SJSA1 (cell line): Measurements from ENCODE around the gene DIPK1C. TPM values are rescaled to one million over a fixed set of nuclear protein-coding genes. Genes with fewer than 3 reads are reported as not detected.

Experiments used
- DNase-seq, 2 experiments: peaks; one replicate each; pipeline ENCODE4 v3.0.0-alpha.2; 2015 to 2020; ENCODE audit warnings: low spot score in 2 of 2, low read depth in 1 of 2
- H3K27ac ChIP-seq: fragments of 250-450 bp; sonication (Bioruptor Pico); 2 replicates; pipeline ENCODE4 v1.5.1; 2020; ENCODE audit warnings: mild to moderate bottlenecking, moderate library complexity
- H3K27me3 ChIP-seq: fragments of 250-450 bp; sonication (Bioruptor Pico); replicated peaks from 2 replicates; pipeline ENCODE4 v1.5.1; 2020; ENCODE audit warnings: mild to moderate bottlenecking, moderate library complexity
- H3K36me3 ChIP-seq: fragments of 250-450 bp; sonication (Bioruptor Pico); 2 replicates; pipeline ENCODE4 v1.5.1; 2020; ENCODE audit warnings: mild to moderate bottlenecking
- H3K4me1 ChIP-seq: fragments of 250-450 bp; sonication (Bioruptor Pico); replicated peaks from 2 replicates; pipeline ENCODE4 v1.6.1; 2021; ENCODE audit warnings: mild to moderate bottlenecking
- H3K4me3 ChIP-seq: fragments of 250-450 bp; sonication (Bioruptor Pico); 2 replicates; pipeline ENCODE4 v1.5.1; 2020; ENCODE audit warnings: mild to moderate bottlenecking
- H3K9me3 ChIP-seq: fragments of 250-450 bp; sonication (Bioruptor Pico); replicated peaks from 2 replicates; pipeline ENCODE4 v1.5.1; 2020; ENCODE audit warnings: mild to moderate bottlenecking
- total RNA-seq: library from RNA; depleted of rRNA; stranded (reverse); fragments of >200 nt; shearing (Covaris generic); gene quantifications from 2 replicates; pipeline ENCODE4 v1.2.3, GENCODE V29; 2014

Gene DIPK1C
- total RNA-seq, 1 experiment from 2014 or later, result not detected

DNA sequence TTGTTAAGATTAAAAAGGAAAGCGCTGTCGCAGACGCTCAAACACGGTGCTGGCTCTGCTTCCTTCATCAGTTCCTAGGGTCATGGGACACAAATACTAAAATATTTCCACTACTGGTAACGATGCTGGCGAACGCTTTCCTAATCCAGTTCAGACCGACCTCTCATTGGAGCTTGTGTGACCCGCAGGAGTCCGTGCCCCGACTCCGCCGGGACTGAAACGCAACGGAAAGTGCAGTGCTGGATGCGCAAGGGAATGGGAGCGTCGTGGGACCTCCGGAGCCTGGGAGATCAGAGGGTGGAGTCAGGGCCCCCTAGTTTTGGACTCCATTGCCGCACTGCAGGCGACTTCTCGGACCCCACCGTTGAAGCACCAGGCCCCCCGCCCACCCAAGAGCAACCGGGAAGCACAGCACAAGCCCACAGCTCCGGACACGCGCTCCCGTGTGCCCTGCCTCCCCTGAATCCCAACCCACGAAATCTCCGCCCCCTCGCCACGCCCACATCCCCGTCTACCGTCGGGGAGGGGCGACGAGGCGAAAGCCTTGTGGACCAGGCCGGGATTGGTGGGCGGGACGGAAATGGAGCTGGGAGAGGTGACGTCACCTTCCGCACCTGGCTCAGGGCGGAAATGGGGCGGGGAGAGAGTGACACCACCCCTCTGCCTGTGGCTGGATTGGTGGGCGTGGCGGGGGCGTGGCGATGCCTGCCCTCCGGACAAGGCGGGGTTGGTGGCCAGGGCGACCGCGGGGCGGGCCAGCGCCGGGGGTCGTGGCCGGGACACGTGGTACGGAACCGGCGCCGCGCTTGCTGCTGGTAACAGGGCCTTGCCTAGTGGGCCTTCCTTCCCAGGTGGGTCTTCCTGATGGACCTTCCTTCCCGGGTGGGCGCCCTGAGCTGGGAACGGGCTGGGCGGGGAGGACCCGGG is 38.7 kb upstream of the DIPK1C start, which contains the start of gene CNDP2:
CNDP2 (plus strand) TSS at position 783 of the 927 bp plus-strand sequence. CDS start 3,611 bp downstream, outside the sequence.
- DNase-seq, result peak; percentile 99 to 100
- H3K4me3 ChIP-seq, result peak within 1 kb of the TSS; percentile 86
- H3K4me1 ChIP-seq, result peaks cover 28% of the 10 kb centered on the region
- H3K27ac ChIP-seq, result peak within 1 kb of the TSS; percentile 86
- H3K9me3 ChIP-seq, result no peaks in the 10 kb centered on the region
- H3K27me3 ChIP-seq, result no peaks in the 10 kb centered on the region
- H3K36me3 ChIP-seq, result peaks cover 16% of the 10 kb centered on the region

DNA sequence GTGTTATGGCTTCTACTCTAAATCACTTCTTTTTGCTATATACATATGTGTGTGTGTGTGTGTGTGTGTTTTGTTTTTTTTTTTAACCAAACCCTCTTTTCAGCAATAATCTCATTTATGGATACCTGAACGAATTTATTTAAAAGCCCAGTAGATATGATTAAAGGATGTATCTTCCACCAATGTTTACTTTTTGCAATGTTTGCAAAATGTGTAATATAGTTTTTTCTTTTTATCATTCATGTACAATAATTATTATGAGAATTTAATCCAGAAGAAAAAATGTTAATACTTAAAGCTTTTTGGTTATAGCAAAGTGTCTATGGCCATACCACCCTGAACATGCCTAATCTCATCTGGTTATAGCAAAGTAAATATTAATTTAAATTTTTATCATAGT is 37.4 kb upstream of the DIPK1C start:
- Histone ChIP-seq H3K36me3 (peaks cover 7% of the 10 kb centered on the region), H3K9me3 (no peaks in the 10 kb centered on the region), H3K27me3 (no peaks in the 10 kb centered on the region), H3K4me3 (no peak overlapping the region), H3K4me1 (peaks cover 24% of the 10 kb centered on the region), H3K27ac (no peak overlapping the region)
- no peak for DNase-seq

DNA sequence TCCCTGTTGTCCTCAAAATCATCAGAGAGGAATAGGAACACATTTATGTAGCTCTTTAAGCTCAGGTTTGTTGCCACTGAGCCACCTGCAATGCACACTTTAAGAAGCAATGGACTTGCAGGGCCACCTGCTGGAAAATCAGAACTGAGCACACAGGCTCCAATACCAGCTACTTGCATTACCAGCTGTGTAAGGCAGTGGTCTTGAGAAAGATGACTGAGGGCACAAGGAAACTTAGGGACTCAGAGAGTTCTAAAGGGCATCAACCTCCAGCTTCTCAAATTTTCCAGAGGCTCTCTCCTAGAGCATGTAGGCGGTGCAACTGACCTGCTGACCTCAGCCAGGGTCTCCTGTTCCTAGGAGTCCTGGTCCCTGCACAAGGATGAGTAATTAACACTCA is 36.6 kb upstream of the DIPK1C start:
- Histone ChIP-seq H3K4me3 (no peak overlapping the region), H3K4me1 (peaks cover 23% of the 10 kb centered on the region), H3K27me3 (no peaks in the 10 kb centered on the region), H3K27ac (no peak overlapping the region), H3K9me3 (no peaks in the 10 kb centered on the region), H3K36me3 (peaks cover 7% of the 10 kb centered on the region)
- peak in 1 of 2 experiments; percentile 14 for DNase-seq

DNA sequence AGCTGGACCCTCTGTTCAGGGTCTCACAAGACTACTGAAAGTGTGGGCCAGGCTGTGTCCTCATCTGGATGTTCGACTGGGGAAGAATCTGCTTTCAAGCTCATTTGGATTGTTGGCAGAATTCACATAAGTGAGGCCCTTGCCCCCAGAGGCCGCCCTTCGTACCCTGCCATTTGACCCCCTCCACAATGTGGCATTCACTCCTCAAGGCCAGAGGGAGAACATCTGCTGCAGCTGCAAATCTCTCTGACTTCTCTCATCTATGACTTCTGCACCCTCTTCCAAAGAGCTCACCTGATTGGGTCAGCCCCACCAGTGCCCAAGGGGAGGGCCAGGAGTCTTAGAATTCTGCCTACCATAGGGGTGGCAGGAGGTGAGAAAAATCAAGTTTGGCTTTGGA is 35.2 kb upstream of the DIPK1C start:
- Histone ChIP-seq H3K27me3 (no peaks in the 10 kb centered on the region), H3K27ac (no peak overlapping the region), H3K9me3 (no peaks in the 10 kb centered on the region), H3K4me3 (no peak overlapping the region), H3K36me3 (peaks cover 5% of the 10 kb centered on the region), H3K4me1 (peaks cover 12% of the 10 kb centered on the region)
- no peak for DNase-seq

DNA sequence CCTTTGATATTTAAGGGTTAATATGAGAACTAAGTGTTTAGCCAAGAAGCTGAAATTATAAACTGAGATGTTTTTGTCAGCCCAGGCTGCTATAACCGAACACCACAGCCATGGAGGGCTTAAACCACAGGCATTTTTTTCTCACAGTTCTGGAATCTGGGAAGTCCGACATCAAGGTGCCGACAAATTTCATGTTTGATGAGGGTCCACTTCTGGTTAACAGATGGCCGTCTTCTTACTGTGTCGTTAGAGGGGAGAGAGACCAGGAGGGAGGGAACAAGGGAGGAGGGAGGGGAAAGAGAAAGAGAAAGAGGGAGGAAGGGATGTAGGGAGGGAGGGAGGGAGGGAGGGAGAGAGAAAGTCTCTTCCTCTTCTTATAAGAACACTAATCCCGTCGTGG is 32.6 kb upstream of the DIPK1C start:
- H3K4me1 ChIP-seq, result peaks cover 8% of the 10 kb centered on the region
- H3K9me3 ChIP-seq, result no peaks in the 10 kb centered on the region
- H3K27ac ChIP-seq, result no peak overlapping the region
- peak; percentile 78 to 87 for DNase-seq
- H3K4me3 ChIP-seq, result no peak overlapping the region
- H3K27me3 ChIP-seq, result no peaks in the 10 kb centered on the region
- H3K36me3 ChIP-seq, result no peaks in the 10 kb centered on the region

DNA sequence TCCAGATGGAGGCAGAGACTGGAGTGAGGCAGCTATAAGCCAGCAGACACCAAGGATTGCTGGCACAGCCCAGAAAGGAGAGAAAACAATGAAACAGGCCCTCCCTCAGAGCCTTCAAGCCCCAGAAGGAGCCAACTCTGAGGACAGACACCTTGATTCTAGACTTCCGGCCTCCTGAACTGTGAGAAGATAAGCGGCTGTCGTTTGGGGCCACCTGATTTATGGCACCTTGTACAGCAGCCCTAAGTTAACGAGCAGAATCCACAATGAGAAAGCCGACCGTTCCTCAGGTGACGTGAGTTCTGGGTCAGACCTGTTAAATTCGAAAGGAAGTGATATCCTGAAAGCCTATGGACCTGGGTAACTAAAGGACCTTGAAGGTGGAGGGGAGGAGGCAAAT is 31.8 kb upstream of the DIPK1C start:
- H3K4me1 ChIP-seq, result peaks cover 8% of the 10 kb centered on the region
- H3K36me3 ChIP-seq, result no peaks in the 10 kb centered on the region
- no peak overlapping the region for H3K4me3 ChIP-seq
- no peak for DNase-seq
- H3K27ac ChIP-seq, result no peak overlapping the region
- no peaks in the 10 kb centered on the region for H3K9me3 ChIP-seq
- no peaks in the 10 kb centered on the region for H3K27me3 ChIP-seq

DNA sequence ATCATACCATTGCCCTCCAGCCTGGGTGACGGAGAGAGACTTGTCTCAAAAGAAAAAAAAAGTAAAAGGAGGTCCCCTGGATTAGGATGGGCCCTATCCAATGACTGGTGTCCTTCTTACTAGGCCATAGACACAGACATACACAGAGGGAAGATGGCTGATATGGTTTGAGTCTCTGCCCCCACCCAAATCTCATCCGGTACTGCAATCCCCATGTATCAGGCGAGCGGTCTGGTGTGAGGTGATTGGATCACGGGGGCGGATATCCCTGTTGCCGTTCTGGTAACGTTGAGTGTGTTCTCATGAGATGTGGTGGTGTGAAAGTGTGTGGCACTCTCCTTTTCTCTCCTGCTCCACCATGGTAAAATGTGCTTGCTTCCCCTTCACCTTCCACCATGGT is 31.2 kb upstream of the DIPK1C start:
- Histone ChIP-seq H3K4me3 (no peak overlapping the region), H3K36me3 (no peaks in the 10 kb centered on the region), H3K27me3 (no peaks in the 10 kb centered on the region), H3K27ac (no peak overlapping the region), H3K9me3 (no peaks in the 10 kb centered on the region), H3K4me1 (peaks cover 8% of the 10 kb centered on the region)
- no peak for DNase-seq

DNA sequence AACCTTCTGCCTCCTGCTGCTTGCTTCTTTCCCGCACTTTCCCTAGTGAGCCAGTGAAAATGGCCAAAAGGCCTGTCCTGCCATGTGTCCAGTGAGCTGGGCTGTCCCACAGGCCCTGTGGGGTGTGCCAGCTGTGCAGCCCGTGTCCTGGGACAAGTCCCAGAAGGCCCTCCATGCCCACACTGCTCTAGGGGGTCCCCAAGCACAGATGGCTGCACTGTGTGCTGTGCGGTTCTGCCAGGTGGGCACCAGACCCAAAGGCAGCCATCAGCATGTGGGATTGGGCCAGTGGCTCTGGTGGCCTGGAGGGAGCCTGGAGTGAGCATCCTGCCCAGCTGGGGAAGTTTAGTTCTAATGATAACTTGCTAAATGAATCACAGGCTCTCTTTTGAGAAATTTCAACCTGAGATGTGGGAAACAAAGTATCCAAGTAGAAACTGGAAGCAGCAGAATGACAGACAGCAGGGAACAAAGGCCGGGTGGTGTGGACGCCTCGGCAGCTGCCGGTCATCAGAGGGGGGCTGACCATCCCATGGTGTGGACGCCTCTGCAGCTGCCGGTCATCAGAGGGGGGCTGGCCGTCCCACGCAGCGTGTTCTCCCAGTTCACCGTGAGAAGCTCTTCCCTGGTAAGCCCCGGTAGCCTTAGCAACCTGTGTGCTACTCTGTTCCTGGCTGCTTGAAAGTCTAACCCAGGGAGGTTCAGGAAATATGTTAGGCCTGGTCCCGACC is 29.2 kb upstream of the DIPK1C start:
- Histone ChIP-seq H3K27me3 (no peaks in the 10 kb centered on the region), H3K27ac (no peak overlapping the region), H3K4me3 (no peak overlapping the region), H3K4me1 (peaks cover 8% of the 10 kb centered on the region), H3K36me3 (no peaks in the 10 kb centered on the region), H3K9me3 (no peaks in the 10 kb centered on the region)
- DNase-seq, result no peak

DNA sequence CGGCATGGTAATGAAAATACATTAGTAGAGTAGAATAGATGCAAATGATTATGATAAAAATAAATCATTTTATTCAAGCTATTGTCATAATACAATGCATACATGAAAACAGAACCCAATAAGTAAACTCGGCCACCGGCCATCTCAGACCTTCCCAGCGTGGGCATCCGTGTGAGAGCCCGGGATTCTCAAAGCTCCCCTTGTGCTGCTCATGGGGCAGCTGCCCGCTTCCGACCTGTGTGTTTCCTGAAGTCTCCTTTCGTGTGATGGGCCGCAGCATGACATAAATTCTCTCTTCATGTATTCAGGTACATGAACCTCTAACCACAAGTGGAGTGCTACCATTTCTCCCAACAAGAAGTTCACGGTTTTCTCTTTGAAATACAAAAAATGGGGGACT is 25.6 kb upstream of the DIPK1C start:
- Histone ChIP-seq H3K27me3 (no peaks in the 10 kb centered on the region), H3K4me3 (no peak overlapping the region), H3K4me1 (no peaks in the 10 kb centered on the region), H3K36me3 (no peaks in the 10 kb centered on the region), H3K9me3 (no peaks in the 10 kb centered on the region), H3K27ac (no peak overlapping the region)
- no peak for DNase-seq

DNA sequence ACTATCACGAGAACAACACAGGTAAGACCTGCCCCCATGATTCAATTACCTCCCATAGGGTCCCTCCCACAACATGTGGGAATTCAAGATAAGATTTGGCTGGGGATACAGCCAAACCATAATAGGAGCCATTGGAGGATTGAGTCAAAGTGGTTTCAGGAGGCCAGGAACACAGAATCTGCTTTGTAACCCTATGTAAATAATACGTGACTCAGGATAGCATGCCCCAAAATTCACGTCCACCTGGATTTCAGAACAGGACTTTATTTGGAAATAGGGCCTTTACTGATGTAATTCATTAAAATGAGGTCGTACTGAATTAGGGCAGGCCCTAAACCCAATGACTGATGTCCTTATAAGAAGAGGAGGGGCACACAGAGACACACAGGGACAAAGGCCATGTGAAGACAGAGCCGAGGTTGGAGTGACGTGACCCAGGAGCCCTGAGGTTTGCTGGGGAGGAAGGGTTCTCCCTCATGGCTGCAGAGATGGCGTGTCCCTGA is 23.1 kb upstream of the DIPK1C start:
- no peak overlapping the region for H3K4me3 ChIP-seq

DNA sequence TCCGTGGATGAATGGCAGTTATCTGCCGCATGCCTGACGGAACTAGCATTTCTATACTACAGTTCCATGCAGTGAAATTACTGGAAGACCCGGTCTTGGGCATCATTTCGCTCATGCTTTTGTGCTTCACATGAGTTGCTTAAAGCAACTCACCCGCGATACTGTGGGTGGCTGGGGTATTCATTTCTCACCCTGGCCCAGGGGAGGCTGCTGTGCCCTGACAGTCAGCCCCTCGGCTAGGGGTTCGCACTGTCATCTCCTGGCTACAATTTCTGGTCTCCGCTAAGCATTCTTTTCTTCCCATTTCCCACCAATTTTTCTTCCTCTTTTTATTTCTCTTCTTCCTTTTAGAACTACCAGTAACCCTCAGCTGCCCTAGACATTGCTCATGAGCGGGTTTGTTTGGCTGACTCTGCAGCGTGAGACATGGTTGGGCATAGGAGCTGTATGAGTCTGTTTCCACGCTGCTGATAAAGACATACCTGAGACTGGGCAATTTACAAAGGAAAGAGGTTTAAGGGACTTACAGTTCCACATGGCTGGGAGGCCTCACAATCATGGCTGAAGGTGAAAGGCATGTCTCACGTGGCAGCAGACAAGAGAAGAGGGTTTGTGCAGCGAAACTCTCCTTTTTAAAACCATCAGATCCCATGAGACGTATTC is 22.5 kb upstream of the DIPK1C start:
- Histone ChIP-seq H3K27me3 (no peaks in the 10 kb centered on the region), H3K9me3 (no peaks in the 10 kb centered on the region), H3K36me3 (no peaks in the 10 kb centered on the region), H3K27ac (no peak overlapping the region), H3K4me3 (no peak overlapping the region), H3K4me1 (no peaks in the 10 kb centered on the region)
- no peak for DNase-seq

More for the DNA sequence above, 23.1 kb upstream of the DIPK1C start:
- Histone ChIP-seq H3K4me1 (no peaks in the 10 kb centered on the region), H3K27me3 (no peaks in the 10 kb centered on the region), H3K27ac (no peak overlapping the region), H3K36me3 (no peaks in the 10 kb centered on the region), H3K9me3 (no peaks in the 10 kb centered on the region)
- no peak for DNase-seq

DNA sequence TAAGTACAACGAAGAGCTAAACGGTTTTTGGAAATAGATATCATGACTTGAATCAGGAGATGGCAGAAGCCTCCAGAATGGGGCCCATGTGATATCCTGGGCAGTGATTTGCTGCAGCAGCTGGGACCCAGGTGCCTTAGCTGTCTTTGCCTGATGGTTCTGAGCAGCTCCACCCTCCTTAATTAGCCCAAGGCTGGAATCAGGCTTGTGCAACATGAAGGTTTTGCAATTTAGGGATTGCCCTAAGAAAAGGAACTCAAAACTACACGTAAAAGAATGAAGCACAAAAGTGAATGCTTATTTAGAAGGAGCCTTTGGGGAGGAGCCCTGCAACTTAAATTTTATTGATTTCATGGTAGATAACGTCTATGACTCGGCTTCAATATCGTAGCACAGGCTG is 21.8 kb upstream of the DIPK1C start:
- Histone ChIP-seq H3K27ac (no peak overlapping the region), H3K4me3 (no peak overlapping the region), H3K27me3 (no peaks in the 10 kb centered on the region), H3K9me3 (no peaks in the 10 kb centered on the region), H3K4me1 (no peaks in the 10 kb centered on the region), H3K36me3 (no peaks in the 10 kb centered on the region)
- DNase-seq, result no peak

DNA sequence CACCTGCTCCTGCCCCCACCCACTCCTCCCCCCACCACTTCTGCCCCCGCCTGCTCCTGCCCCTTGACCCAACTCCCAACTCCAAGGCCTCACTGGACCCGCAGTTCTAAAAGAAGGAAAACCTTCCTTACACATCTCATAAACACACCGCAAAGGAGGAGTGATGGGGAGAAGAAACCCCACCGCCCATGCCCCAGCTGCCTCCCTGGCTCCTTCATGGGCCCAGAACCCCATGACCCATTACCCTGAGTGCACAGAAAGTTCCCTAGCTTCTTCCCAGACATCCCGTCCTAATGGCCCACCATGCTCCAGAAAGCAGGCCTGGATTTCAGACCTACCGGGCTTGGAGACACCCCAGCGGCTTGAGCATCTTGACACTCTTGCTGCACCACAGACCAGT is 21.2 kb upstream of the DIPK1C start:
- H3K27me3 ChIP-seq, result no peaks in the 10 kb centered on the region
- H3K36me3 ChIP-seq, result no peaks in the 10 kb centered on the region
- no peaks in the 10 kb centered on the region for H3K9me3 ChIP-seq
- no peaks in the 10 kb centered on the region for H3K4me1 ChIP-seq
- no peak overlapping the region for H3K4me3 ChIP-seq
- DNase-seq, result no peak
- H3K27ac ChIP-seq, result no peak overlapping the region
